Fibroblast of lung (primary cell): ENCODE measurements around the gene PRLR. TPM values are rescaled to one million over a fixed set of nuclear protein-coding genes. Genes with fewer than 3 reads are reported as not detected.

Source experiments
- DNase-seq, 2 donors: peaks; one replicate each; pipeline versions ENCODE4 v3.0.0 to v3.0.0-alpha.2; 2010; ENCODE audit warnings: low read depth in 2 of 2
- H2AFZ ChIP-seq: 2 replicates; pipeline ENCODE4 v1.5.1; 2012; ENCODE audit warnings: low read length, control low read depth, inconsistent platforms
- H3K27ac ChIP-seq: 2 replicates; pipeline ENCODE4 v1.5.1; 2011; ENCODE audit warnings: low read length, control low read depth; ENCODE audit not compliant: insufficient read depth
- H3K27me3 ChIP-seq: 2 replicates; pipeline ENCODE4 v1.5.1; 2011; ENCODE audit warnings: mild to moderate bottlenecking, low read length; ENCODE audit not compliant: control insufficient read depth, insufficient read depth
- H3K36me3 ChIP-seq: 2 replicates; pipeline ENCODE4 v1.5.1; 2011; ENCODE audit warnings: low read length; ENCODE audit not compliant: control insufficient read depth, insufficient read depth
- H3K4me1 ChIP-seq: 2 replicates; pipeline ENCODE4 v1.5.1; 2011; ENCODE audit warnings: low read length; ENCODE audit not compliant: control insufficient read depth, insufficient read depth; ENCODE audit errors: extremely low read depth
- H3K4me2 ChIP-seq: 2 replicates; pipeline ENCODE4 v1.5.1; 2011; ENCODE audit warnings: low read length, control low read depth; ENCODE audit not compliant: insufficient read depth; ENCODE audit errors: extremely low read depth
- H3K4me3 ChIP-seq, 4 experiments: fragments of 200-600 bp in 1 of 4; sonication (generic) in 1 of 4; replicated peaks in 1 of 4; 2 replicates each; pipeline ENCODE4 v1.5.1; 2011 to 2016; ENCODE audit warnings: low read length in 4 of 4, low read depth in 3 of 4, mild to moderate bottlenecking in 3 of 4, control low read depth in 2 of 4, inconsistent platforms in 1 of 4, mixed read lengths in 1 of 4; ENCODE audit not compliant: insufficient read depth in 1 of 4; ENCODE audit errors: control extremely low read depth in 1 of 4
- H3K79me2 ChIP-seq: 2 replicates; pipeline ENCODE4 v1.5.1; 2012; ENCODE audit warnings: mild to moderate bottlenecking, low read length, inconsistent platforms; ENCODE audit not compliant: control insufficient read depth, insufficient read depth
- H3K9ac ChIP-seq: 2 replicates; pipeline ENCODE4 v1.5.1; 2011; ENCODE audit warnings: mild to moderate bottlenecking, low read length, control low read depth; ENCODE audit not compliant: insufficient read depth
- H3K9me3 ChIP-seq: 2 replicates; pipeline ENCODE4 v1.5.1; 2012; ENCODE audit warnings: low read depth, low read length; ENCODE audit not compliant: control insufficient read depth, insufficient read depth
- H4K20me1 ChIP-seq: 2 replicates; pipeline ENCODE4 v1.5.1; 2011; ENCODE audit warnings: low read length; ENCODE audit not compliant: control insufficient read depth, insufficient read depth; ENCODE audit errors: extremely low read depth
- EZH2 ChIP-seq: IDR thresholded peaks from 2 replicates; pipeline ENCODE4 v1.5.1; 2012; ENCODE audit warnings: low read length, control low read depth, mild to moderate bottlenecking; ENCODE audit errors: missing control alignments
- polyA plus RNA-seq, 2 donors: library from polyadenylated mRNA; depleted of rRNA in 1 of 2; stranded (reverse) in 1 of 2; unstranded in 1 of 2; fragments of >200 nt; gene quantifications; 2 replicates each; pipeline ENCODE4 v1.2.1, GENCODE V29; 2011 to 2012; ENCODE audit warnings: missing spikeins in 1 of 2
- total RNA-seq: library from RNA; depleted of rRNA; stranded (reverse); fragments of >200 nt; gene quantifications from 2 replicates; pipeline ENCODE4 v1.2.1, GENCODE V29; 2014
- TF ChIP-seq, protein P1 (sequence below), 2 donors: IDR thresholded peaks in 1 of 2; conservative IDR thresholded peaks in 1 of 2; 1 replicate in 1 of 2; 2 replicates in 1 of 2; pipeline ENCODE4 v1.5.1; 2011 to 2012; ENCODE audit warnings: low read length in 2 of 2, control low read depth in 1 of 2, inconsistent platforms in 1 of 2, low read depth in 1 of 2, mild to moderate bottlenecking in 1 of 2

Gene PRLR
- total and polyA plus RNA-seq, 2 donors (not counting 1 experiment from before 2014, with no cell fraction given): 0.33 to 0.41 TPM

DNA sequence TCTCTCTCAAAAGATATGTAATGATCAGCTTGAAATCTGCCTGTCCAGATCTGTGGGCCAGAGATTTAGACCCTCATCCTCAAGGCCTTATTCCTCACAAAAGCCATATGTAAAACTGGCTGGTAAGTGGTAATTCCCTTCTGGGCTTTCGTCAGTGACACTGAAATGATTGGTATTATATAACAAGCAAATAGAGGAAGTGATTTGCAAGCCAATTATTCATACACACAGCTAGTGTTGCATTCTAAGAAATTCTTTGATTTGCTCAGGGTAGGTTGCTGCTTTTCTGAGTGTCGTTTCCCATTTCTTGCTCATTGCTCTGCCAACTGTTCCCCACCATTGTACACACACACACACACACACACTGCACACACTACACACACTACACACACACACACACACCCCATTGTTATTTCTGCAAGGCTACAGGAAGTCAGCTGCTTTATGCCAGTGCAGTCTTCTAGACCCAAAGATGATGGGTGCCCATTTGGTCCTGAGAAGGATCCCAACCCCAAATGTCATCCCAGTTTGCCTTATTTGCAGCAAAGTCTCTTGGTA, 76.8 kb downstream of the PRLR start:
- no peak overlapping the region for H3K4me3 ChIP-seq
- DNase-seq: no peak
- H3K36me3 ChIP-seq: no peaks in the 10 kb centered on the region
- H3K4me1 ChIP-seq: no peaks in the 10 kb centered on the region
- TF ChIP-seq, protein P1, sequence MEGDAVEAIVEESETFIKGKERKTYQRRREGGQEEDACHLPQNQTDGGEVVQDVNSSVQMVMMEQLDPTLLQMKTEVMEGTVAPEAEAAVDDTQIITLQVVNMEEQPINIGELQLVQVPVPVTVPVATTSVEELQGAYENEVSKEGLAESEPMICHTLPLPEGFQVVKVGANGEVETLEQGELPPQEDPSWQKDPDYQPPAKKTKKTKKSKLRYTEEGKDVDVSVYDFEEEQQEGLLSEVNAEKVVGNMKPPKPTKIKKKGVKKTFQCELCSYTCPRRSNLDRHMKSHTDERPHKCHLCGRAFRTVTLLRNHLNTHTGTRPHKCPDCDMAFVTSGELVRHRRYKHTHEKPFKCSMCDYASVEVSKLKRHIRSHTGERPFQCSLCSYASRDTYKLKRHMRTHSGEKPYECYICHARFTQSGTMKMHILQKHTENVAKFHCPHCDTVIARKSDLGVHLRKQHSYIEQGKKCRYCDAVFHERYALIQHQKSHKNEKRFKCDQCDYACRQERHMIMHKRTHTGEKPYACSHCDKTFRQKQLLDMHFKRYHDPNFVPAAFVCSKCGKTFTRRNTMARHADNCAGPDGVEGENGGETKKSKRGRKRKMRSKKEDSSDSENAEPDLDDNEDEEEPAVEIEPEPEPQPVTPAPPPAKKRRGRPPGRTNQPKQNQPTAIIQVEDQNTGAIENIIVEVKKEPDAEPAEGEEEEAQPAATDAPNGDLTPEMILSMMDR (conservative IDR thresholded peaks at IDR 0.05 in 1 of 2, IDR thresholded peaks at IDR 0.05 in 1 of 2; ENCODE audit: low read depth in 1 of 2, low read length in 2 of 2): no peak
- no peak for TF ChIP-seq EZH2
- H3K9ac ChIP-seq: no peak overlapping the region
- H2AFZ ChIP-seq: no peak overlapping the region
- H3K27me3 ChIP-seq: no peaks in the 10 kb centered on the region
- no peaks in the 10 kb centered on the region for H3K9me3 ChIP-seq
- H3K79me2 ChIP-seq: no peaks in the 10 kb centered on the region
- H3K4me2 ChIP-seq: no peak overlapping the region
- no peaks in the 10 kb centered on the region for H4K20me1 ChIP-seq
- no peak overlapping the region for H3K27ac ChIP-seq

- Histone ChIP-seq H3K36me3 (no peaks in the 10 kb centered on the region), H3K27ac (no peak overlapping the region), H3K27me3 (no peaks in the 10 kb centered on the region), H4K20me1 (no peaks in the 10 kb centered on the region), H3K4me2 (no peak overlapping the region), H3K9ac (no peak overlapping the region), H3K4me3 (no peak overlapping the region), H2AFZ (no peak overlapping the region), H3K79me2 (no peaks in the 10 kb centered on the region), H3K9me3 (no peaks in the 10 kb centered on the region), H3K4me1 (no peaks in the 10 kb centered on the region)
- no peak for TF ChIP-seq EZH2
- TF ChIP-seq, protein P1 (conservative IDR thresholded peaks at IDR 0.05 in 1 of 2, IDR thresholded peaks at IDR 0.05 in 1 of 2; ENCODE audit: low read depth in 1 of 2, low read length in 2 of 2): no peak
- no peak for DNase-seq
Measured at GRCh38 chr5:35152733-35153132, 77.6 kb downstream of the PRLR start.

DNA sequence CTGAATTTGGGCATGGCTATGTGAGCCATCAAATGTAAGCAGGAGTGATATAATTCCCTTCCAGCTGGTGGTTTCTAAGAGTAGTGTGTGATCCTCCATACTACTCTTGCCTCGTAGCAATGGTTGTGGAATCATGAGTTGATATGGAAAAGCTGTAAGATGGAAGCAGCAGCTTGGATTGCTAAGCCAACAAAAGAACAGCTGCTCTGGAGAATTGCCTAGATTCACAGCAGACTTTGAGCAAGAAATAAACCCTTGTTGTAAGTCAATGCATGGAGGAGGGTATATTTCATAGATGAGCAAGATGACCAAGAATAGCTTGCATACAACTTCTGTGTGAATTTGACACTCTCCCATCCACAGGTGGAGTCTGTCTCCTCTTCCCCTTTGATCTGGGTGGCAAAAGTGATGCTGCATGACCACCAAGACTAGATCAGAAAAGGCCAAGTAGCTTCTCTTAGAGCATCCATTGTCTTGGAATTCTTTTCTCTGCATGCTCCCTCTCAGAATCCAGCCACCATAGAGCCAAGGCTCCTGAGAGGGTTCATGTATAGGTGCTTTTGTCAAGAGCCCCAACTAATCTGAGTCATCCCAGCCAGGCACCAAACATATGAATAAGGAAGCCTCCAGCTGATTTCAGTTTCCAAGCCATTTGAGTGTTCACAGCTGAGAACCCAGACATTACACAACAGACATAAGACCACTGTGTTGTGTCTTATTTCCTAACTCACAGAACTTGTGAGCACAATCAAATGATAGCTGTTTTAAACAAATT, 79.0 kb downstream of the PRLR start:
- H3K4me1 ChIP-seq: no peaks in the 10 kb centered on the region
- TF ChIP-seq, protein P1 (conservative IDR thresholded peaks at IDR 0.05 in 1 of 2, IDR thresholded peaks at IDR 0.05 in 1 of 2; ENCODE audit: low read depth in 1 of 2, low read length in 2 of 2): no peak
- no peak for TF ChIP-seq EZH2
- H4K20me1 ChIP-seq: no peaks in the 10 kb centered on the region
- H3K79me2 ChIP-seq: no peaks in the 10 kb centered on the region
- no peaks in the 10 kb centered on the region for H3K36me3 ChIP-seq
- H3K27me3 ChIP-seq: no peaks in the 10 kb centered on the region
- no peak overlapping the region for H3K27ac ChIP-seq
- no peak overlapping the region for H2AFZ ChIP-seq
- H3K4me2 ChIP-seq: no peak overlapping the region
- peak in 1 of 2 donors; percentile 63 for DNase-seq
- no peaks in the 10 kb centered on the region for H3K9me3 ChIP-seq
- no peak overlapping the region for H3K9ac ChIP-seq
- H3K4me3 ChIP-seq: no peak overlapping the region
